Measurements from ENCODE around the gene WBP2NL.

- TF ChIP-seq POLR2A (IDR thresholded peaks at IDR 0.05; ENCODE audit: low read length) (no peak), REST (IDR thresholded peaks at IDR 0.05) (no peak), KDM1A (IDR thresholded peaks at IDR 0.05; ENCODE audit: low read depth) (no peak), RAD21 (conservative IDR thresholded peaks at IDR 0.05 in 1 of 2, IDR thresholded peaks at IDR 0.05 in 1 of 2) (no peak), CTCF (IDR thresholded peaks at IDR 0.05) (no peak), JUN (IDR thresholded peaks at IDR 0.05) (no peak), MAFK (IDR thresholded peaks at IDR 0.05; ENCODE audit: partially characterized antibody) (no peak), RNF2 (IDR thresholded peaks at IDR 0.05; ENCODE audit: borderline replicate concordance, low read depth) (no peak), ELK1 (IDR thresholded peaks at IDR 0.05; ENCODE audit: low read depth, low read length) (no peak), MAX (IDR thresholded peaks at IDR 0.05) (no peak)
These were observed 61.9 kb downstream of the WBP2NL start for GRCh38 chr22:42060489-42060888.

Data from A549 (cell line).